GM12878 (cell line): ENCODE measurements around the gene CACHD1. TPM values are rescaled to one million over a fixed set of nuclear protein-coding genes. Genes with fewer than 3 reads are reported as not detected.

Experiments used
- ATAC-seq: fragments of 200-7000 bp; cut with Tn5 transposase; 3 replicates; pipeline ENCODE4 v1.9.1; 2020; ENCODE audit warnings: mild to moderate bottlenecking, moderate library complexity
- BruUV-seq: library from RNA; stranded (reverse); fragments of 400-500 nt; replicated peaks from 2 replicates; lab custom pipeline; 2021; lab: Mats Ljungman, UMichigan
- CTCF ChIA-PET: fragments of 300-600 bp; sonication (Branson Sonifier 250); formaldehyde crosslinking; extraction: SDS; loops from one replicate; lab custom pipeline; 2021; ENCODE audit warnings: inconsistent platforms; lab: Yijun Ruan, JAX
- POLR2A ChIA-PET: fragments of 350-600 bp; formaldehyde crosslinking; extraction: SDS; loops from one replicate; lab custom pipeline; 2021; ENCODE audit warnings: inconsistent platforms; lab: Charles Lee
- RAD21 ChIA-PET: fragments of 300-600 bp; sonication (Branson Sonifier 250); formaldehyde crosslinking; loops from one replicate; lab custom pipeline; 2023; ENCODE audit warnings: antibody characterized with exemption; ENCODE audit not compliant: unreplicated experiment; lab: Charles Lee
- SMC1A ChIA-PET: fragments of 300-600 bp; sonication (Branson Sonifier 250); formaldehyde crosslinking; loops from one replicate; lab custom pipeline; 2023; ENCODE audit not compliant: unreplicated experiment, uncharacterized antibody; lab: Charles Lee
- DNase-seq: peaks from one replicate; pipeline ENCODE4 v3.0.0-alpha.2; 2011; ENCODE audit warnings: low read depth, low spot score
- FAIRE-seq: peaks from 3 replicates; lab custom pipeline; 2011; peaks lifted over from hg19 to GRCh38; lab: Jason Lieb, UNC
- H2AFZ ChIP-seq: 2 replicates; pipeline ENCODE4 v1.6.0; 2011; ENCODE audit warnings: low read depth, low read length, control low read depth; ENCODE audit not compliant: control insufficient read depth
- H3K27ac ChIP-seq: 2 replicates; pipeline ENCODE4 v1.5.1; 2011; ENCODE audit warnings: control low read depth; ENCODE audit not compliant: control insufficient read depth, insufficient read depth
- H3K27me3 ChIP-seq, 2 experiments: replicated peaks in 1 of 2; 2 replicates each; pipeline versions ENCODE4 v1.6.0 to v1.6.1; 2011; ENCODE audit warnings: low read length in 1 of 2; ENCODE audit not compliant: control insufficient read depth in 2 of 2, insufficient read depth in 2 of 2
- H3K36me3 ChIP-seq, 2 experiments: 2 replicates each; pipeline ENCODE4 v1.5.1; 2011; ENCODE audit warnings: low read length in 1 of 2; ENCODE audit not compliant: control insufficient read depth in 2 of 2, insufficient read depth in 2 of 2
- H3K4me1 ChIP-seq: 2 replicates; pipeline ENCODE4 v1.6.1; 2011; ENCODE audit warnings: mild to moderate bottlenecking, low read length, moderate library complexity, mixed read lengths; ENCODE audit not compliant: control insufficient read depth, insufficient read depth
- H3K4me2 ChIP-seq: 2 replicates; pipeline ENCODE4 v1.6.0; 2011; ENCODE audit warnings: control low read depth; ENCODE audit not compliant: control insufficient read depth, insufficient read depth
- H3K4me3 ChIP-seq: fragments of 200-600 bp; sonication (generic); 2 replicates; pipeline ENCODE4 v1.5.1; 2016
- H3K79me2 ChIP-seq: 2 replicates; pipeline ENCODE4 v1.6.0; 2011; ENCODE audit warnings: low read length; ENCODE audit not compliant: control insufficient read depth, insufficient read depth
- H3K9ac ChIP-seq: 2 replicates; pipeline ENCODE4 v1.8.0; 2011; ENCODE audit warnings: low read length, control low read depth, mixed read lengths; ENCODE audit not compliant: control insufficient read depth, insufficient read depth
- H3K9me3 ChIP-seq: replicated peaks from 3 replicates; pipeline ENCODE4 v1.5.1; 2011; ENCODE audit warnings: mild to moderate bottlenecking, low read length; ENCODE audit not compliant: control insufficient read depth, insufficient read depth
- H4K20me1 ChIP-seq: 2 replicates; pipeline ENCODE4 v1.6.0; 2011; ENCODE audit not compliant: control insufficient read depth, insufficient read depth
- BCL11A ChIP-seq: IDR thresholded peaks from 2 replicates; pipeline ENCODE4 v1.6.1; 2011; ENCODE audit warnings: low read depth, low read length
- CBX3 ChIP-seq: fragments of 200-600 bp; sonication (generic); IDR thresholded peaks from 2 replicates; pipeline ENCODE4 v1.6.1; 2016; ENCODE audit warnings: low read depth, borderline replicate concordance
- CEBPB ChIP-seq, 2 experiments: fragments of 150-350 bp in 1 of 2; IDR thresholded peaks; 2 replicates each; pipeline ENCODE4 v1.6.1; 2012 to 2014; ENCODE audit warnings: low read depth in 2 of 2, low read length in 2 of 2, borderline replicate concordance in 1 of 2, inconsistent platforms in 1 of 2
- EP300 ChIP-seq, 2 experiments: fragments of 150-350 bp in 1 of 2; IDR thresholded peaks; 2 replicates each; pipeline ENCODE4 v1.6.1; 2011 to 2012; ENCODE audit warnings: low read depth in 2 of 2, low read length in 2 of 2, borderline replicate concordance in 1 of 2, improper control_type of control experiment in 1 of 2, inconsistent platforms in 1 of 2; ENCODE audit not compliant: control insufficient read depth in 1 of 2
- HSF1 ChIP-seq: fragments of 150-350 bp; IDR thresholded peaks from 2 replicates; pipeline ENCODE4 v1.6.1; 2014; ENCODE audit warnings: mild to moderate bottlenecking, low read depth, low read length
- IRF4 ChIP-seq: IDR thresholded peaks from 2 replicates; pipeline ENCODE4 v1.6.1; 2011; ENCODE audit warnings: low read depth, low read length
- KAT2A ChIP-seq: conservative IDR thresholded peaks from 2 replicates; pipeline ENCODE4 v1.6.1; 2011; ENCODE audit warnings: low read depth, low read length; ENCODE audit not compliant: control insufficient read depth
- POLR2AphosphoS2 ChIP-seq: IDR thresholded peaks from 2 replicates; pipeline ENCODE4 v1.6.1; 2011; ENCODE audit warnings: low read depth, mild to moderate bottlenecking, low read length, improper control_type of control experiment, moderate library complexity
- RB1 ChIP-seq: fragments of 450-650 bp; formaldehyde crosslinking; IDR thresholded peaks from 2 replicates; pipeline ENCODE4 v1.6.1; 2017; ENCODE audit warnings: mild to moderate bottlenecking, borderline replicate concordance
- RCOR1 ChIP-seq: conservative IDR thresholded peaks from 2 replicates; pipeline ENCODE4 v1.6.1; 2012; ENCODE audit warnings: low read depth, low read length, improper control_type of control experiment
- SKIL ChIP-seq: fragments of 450-650 bp; IDR thresholded peaks from 2 replicates; pipeline ENCODE4 v1.6.1; 2017; ENCODE audit warnings: mild to moderate bottlenecking, low read depth, inconsistent platforms; ENCODE audit not compliant: poor library complexity, severe bottlenecking
- SRF ChIP-seq, 2 experiments: IDR thresholded peaks; 2 replicates each; pipeline ENCODE4 v1.6.1; 2011; ENCODE audit warnings: low read depth in 2 of 2, low read length in 2 of 2, mild to moderate bottlenecking in 1 of 2, moderate library complexity in 1 of 2
- TAF1 ChIP-seq: IDR thresholded peaks from 2 replicates; pipeline ENCODE4 v1.6.1; 2011; ENCODE audit warnings: mild to moderate bottlenecking, low read depth, low read length, borderline replicate concordance
- TBL1XR1 ChIP-seq: IDR thresholded peaks from 2 replicates; pipeline ENCODE4 v1.6.1; 2012; ENCODE audit warnings: low read depth, low read length, improper control_type of control experiment
- WGBS: methylation state at CpG from one replicate; pipeline ENCODE4 v1.1.6; 2016; ENCODE audit warnings: low lambda C conversion rate; ENCODE audit not compliant: insufficient replicate concordance, insufficient coverage; ENCODE audit errors: missing lambda C conversion rate; 5-methylcytosine and 5-hydroxymethylcytosine counted together
- in situ Hi-C: fragments of 300-500 bp; cut with MboI; formaldehyde crosslinking; loops from 9 replicates; pipeline ENCODE4 v1.14.3; 2018; ENCODE audit warnings: mixed read lengths
- intact Hi-C: fragments of 100-400 bp; cut with micrococcal nuclease; formaldehyde crosslinking; loops from one replicate; pipeline ENCODE4 v1.14.2; 2022; ENCODE audit not compliant: unreplicated experiment
- polyA plus RNA-seq, 11 experiments: library from polyadenylated mRNA; depleted of rRNA in 4 of 11; unstranded in 6 of 11; stranded (reverse) in 5 of 11; fragments of >200 nt; fragmentation: Nextera tagmentation in 4 of 11; fragmentation: Illumina TruSeq in 1 of 11; extraction: Ambion mirVana in 4 of 11; extraction: Trizol in 1 of 11; gene quantifications; 1 replicate in 1 of 11; 2 replicates in 10 of 11; pipeline versions ENCODE4 v1.2.1 to v1.2.3, GENCODE V29; 2011 to 2016; ENCODE audit warnings: inconsistent platforms in 2 of 11, missing spikeins in 2 of 11, low read depth in 1 of 11
- total RNA-seq, 4 experiments: library from RNA; depleted of rRNA in 3 of 4; stranded (reverse); fragments of >200 nt in 3 of 4; fragmentation: Illumina TruSeq in 1 of 4; extraction: Trizol in 1 of 4; gene quantifications; 2 replicates each; pipeline versions ENCODE4 v1.2.1 to v1.2.3, GENCODE V29; 2013 to 2021

The CACHD1 gene
- total and polyA plus RNA-seq, 10 of the 15 experiments (the other 5 are each of a cell fraction or from before 2014, with no cell fraction given), result 0.03 TPM; not detected in 9

GRCh38 chr1:64482720-64483119 is 12.8 kb downstream of the CACHD1 start:
- intact Hi-C loops, result no loop called here
- Histone ChIP-seq H3K27ac (no peak overlapping the region), H3K36me3 (no peaks in the 10 kb centered on the region), H2AFZ (no peak overlapping the region), H3K9ac (no peak overlapping the region), H3K27me3 (no peaks in the 10 kb centered on the region; a peak in 2 of 4 replicates), H3K4me3 (no peak overlapping the region), H4K20me1 (no peaks in the 10 kb centered on the region), H3K4me2 (no peak overlapping the region), H3K79me2 (no peaks in the 10 kb centered on the region), H3K9me3 (no peaks in the 10 kb centered on the region), H3K4me1 (no peaks in the 10 kb centered on the region)
- TF ChIP-seq CBX3 (no peak), CEBPB (IDR thresholded peaks at IDR 0.05; ENCODE audit: borderline replicate concordance in 1 of 2, low read depth in 2 of 2, low read length in 2 of 2) (no peak), SRF (IDR thresholded peaks at IDR 0.05; ENCODE audit: low read depth in 2 of 2, low read length in 2 of 2) (no peak), IRF4 (no peak), SKIL (no peak), TBL1XR1 (no peak), TAF1 (no peak), HSF1 (no peak), KAT2A (no peak), RB1 (no peak), EP300 (IDR thresholded peaks at IDR 0.05; ENCODE audit: borderline replicate concordance in 1 of 2, control insufficient read depth in 1 of 2, low read depth in 2 of 2, low read length in 2 of 2) (no peak), BCL11A (no peak), POLR2AphosphoS2 (no peak), RCOR1 (no peak)
- DNase-seq (no peak), FAIRE-seq (no peak), ATAC-seq (no peak)
- ChIA-PET SMC1A (no interaction called here), RAD21 (no interaction called here), CTCF (no interaction called here), POLR2A (no interaction called here)
- BruUV-seq, result no TSS peak
- WGBS, result 0% methylated on average over 1 of the region's 1 CpG
- in situ Hi-C loops, result no loop called here
